Ovary (tissue), 9 donors: ENCODE data around the gene VILL. TPM values are rescaled to one million over a fixed set of nuclear protein-coding genes. Genes with fewer than 3 reads are reported as not detected.

ENCODE experiments used
- DNase-seq, 5 donors: peaks; one replicate each; pipeline ENCODE4 v3.0.0-alpha.2; 2019 to 2020
- H3K27ac ChIP-seq, 2 donors: fragments of 200-600 bp; one replicate each; pipeline versions ENCODE4 v1.5.1 to v1.8.0; 2019 to 2022
- H3K27me3 ChIP-seq: fragments of 200-600 bp; one replicate; pipeline ENCODE4 v1.8.0; 2022
- H3K36me3 ChIP-seq: fragments of 200-600 bp; sonication (generic); one replicate; pipeline ENCODE4 v1.5.1; 2019
- H3K4me1 ChIP-seq: one replicate; pipeline ENCODE4 v1.8.1; 2013; ENCODE audit warnings: mild to moderate bottlenecking, moderate library complexity; ENCODE audit not compliant: insufficient read depth
- H3K4me3 ChIP-seq: fragments of 200-600 bp; sonication (generic); one replicate; pipeline ENCODE4 v1.5.1; 2017
- H3K9me3 ChIP-seq, 2 donors: fragments of 200-600 bp in 1 of 2; sonication (generic) in 1 of 2; one replicate each; pipeline versions ENCODE4 v1.5.1 to v1.8.1; 2013 to 2019; ENCODE audit warnings: mild to moderate bottlenecking in 1 of 2, moderate library complexity in 1 of 2
- EP300 ChIP-seq: sonication (generic); formaldehyde crosslinking; IDR thresholded peaks from one replicate; pipeline ENCODE4 v1.6.1; 2017; ENCODE audit warnings: antibody characterized with exemption
- POLR2A ChIP-seq: fragments of 450-650 bp; IDR thresholded peaks from one replicate; pipeline ENCODE4 v1.6.1; 2017; ENCODE audit warnings: antibody characterized with exemption, mild to moderate bottlenecking, moderate library complexity
- WGBS, 3 donors: extraction: QIAGEN DNeasy Blood & Tissue Kit in 1 of 3; methylation state at CpG; one replicate each; pipeline versions ENCODE4 v1.1.5 to v1.1.7; 2013 to 2017; 5-methylcytosine and 5-hydroxymethylcytosine counted together
- intact Hi-C, 4 donors: fragments of 100-400 bp; cut with DNase I; formaldehyde crosslinking; loops; one replicate each; pipeline versions ENCODE4 v1.11.0 to v1.15.1; 2022 to 2023
- polyA plus RNA-seq, 2 donors: library from polyadenylated mRNA; stranded (reverse); fragments of 200-250 nt in 1 of 2; fragments of 350-450 nt in 1 of 2; fragmentation: Illumina TruSeq in 1 of 2; extraction: RNeasy Lipid Tissue Mini Kit (QIAGEN cat#74804) in 1 of 2; gene quantifications; one replicate each; pipeline ENCODE4 v1.2.3, GENCODE V29; 2013 to 2014
- total RNA-seq, 7 donors: library from RNA; depleted of rRNA in 2 of 7; stranded (reverse); fragments of >200 nt in 2 of 7; fragmentation: NEBNext Ultra II Directional in 3 of 7; extraction: Animal tissue kit (Norgen Biotek cat#: 25700) in 3 of 7; gene quantifications; one replicate each; pipeline versions ENCODE4 v1.1.0 to v1.2.4, GENCODE V29; 2016 to 2023
- TF ChIP-seq, protein P1 (sequence below), 3 donors: fragments of 450-650 bp in 2 of 3; fragments of 200-600 bp in 1 of 3; IDR thresholded peaks; one replicate each; pipeline versions ENCODE4 v1.5.1 to v1.8.0; 2016 to 2022; ENCODE audit warnings: antibody characterized with exemption in 3 of 3, mild to moderate bottlenecking in 1 of 3
- donor health status: DM: no; HTN: no; CAD: no; lungs with moderate emphysema.
- donor health status: DM: no; HTN: no; CAD: no.
- donor health status: Bipolar disorder and iron deficiency.
- donor health status: DM: yes; HTN: yes; CAD: no.
- donor health status: DM: no; HTN: no; CAD: no.
- donor health status: DM: yes; HTN: yes; CAD: no.

VILL gene
- total and polyA plus RNA-seq, 9 donors, result 4.8 to 13.2 (median 8.8) TPM

GRCh38 chr3:37996785-37997301 is 6.3 kb downstream of the VILL start:
- no peak overlapping the region for H3K27ac ChIP-seq
- H3K27me3 ChIP-seq, result no peaks in the 10 kb centered on the region
- TF ChIP-seq EP300, result no peak
- TF ChIP-seq, protein P1, sequence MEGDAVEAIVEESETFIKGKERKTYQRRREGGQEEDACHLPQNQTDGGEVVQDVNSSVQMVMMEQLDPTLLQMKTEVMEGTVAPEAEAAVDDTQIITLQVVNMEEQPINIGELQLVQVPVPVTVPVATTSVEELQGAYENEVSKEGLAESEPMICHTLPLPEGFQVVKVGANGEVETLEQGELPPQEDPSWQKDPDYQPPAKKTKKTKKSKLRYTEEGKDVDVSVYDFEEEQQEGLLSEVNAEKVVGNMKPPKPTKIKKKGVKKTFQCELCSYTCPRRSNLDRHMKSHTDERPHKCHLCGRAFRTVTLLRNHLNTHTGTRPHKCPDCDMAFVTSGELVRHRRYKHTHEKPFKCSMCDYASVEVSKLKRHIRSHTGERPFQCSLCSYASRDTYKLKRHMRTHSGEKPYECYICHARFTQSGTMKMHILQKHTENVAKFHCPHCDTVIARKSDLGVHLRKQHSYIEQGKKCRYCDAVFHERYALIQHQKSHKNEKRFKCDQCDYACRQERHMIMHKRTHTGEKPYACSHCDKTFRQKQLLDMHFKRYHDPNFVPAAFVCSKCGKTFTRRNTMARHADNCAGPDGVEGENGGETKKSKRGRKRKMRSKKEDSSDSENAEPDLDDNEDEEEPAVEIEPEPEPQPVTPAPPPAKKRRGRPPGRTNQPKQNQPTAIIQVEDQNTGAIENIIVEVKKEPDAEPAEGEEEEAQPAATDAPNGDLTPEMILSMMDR (IDR thresholded peaks at IDR 0.05), result peak; percentile 60 to 86 (median 83)
- intact Hi-C loops, result no loop called here
- WGBS, 3 donors, result 46 to 48% (median 47%) methylated on average over 7 of the region's 7 CpGs
- peak; percentile 63 to 79 (median 77) for DNase-seq
- H3K9me3 ChIP-seq, result no peaks in the 10 kb centered on the region
- no peaks in the 10 kb centered on the region for H3K36me3 ChIP-seq
- no peak overlapping the region for H3K4me3 ChIP-seq
- H3K4me1 ChIP-seq, result peaks cover 8% of the 10 kb centered on the region

GRCh38 chr3:37997342-37997741 is 6.8 kb downstream of the VILL start:
- peak in 3 of 5 donors; percentile 42 to 49 (median 46) for DNase-seq
- Histone ChIP-seq H3K27ac (no peak overlapping the region), H3K4me3 (no peak overlapping the region), H3K4me1 (peaks cover 8% of the 10 kb centered on the region), H3K27me3 (no peaks in the 10 kb centered on the region), H3K9me3 (no peaks in the 10 kb centered on the region), H3K36me3 (no peaks in the 10 kb centered on the region)
- no peak for TF ChIP-seq EP300
- no peak for TF ChIP-seq POLR2A
- TF ChIP-seq, protein P1 (IDR thresholded peaks at IDR 0.05), result no peak
- 91 to 92% (median 92%) methylated on average over 10 of the region's 10 CpGs for WGBS, 3 donors
- intact Hi-C loops, result no loop called here

DNA sequence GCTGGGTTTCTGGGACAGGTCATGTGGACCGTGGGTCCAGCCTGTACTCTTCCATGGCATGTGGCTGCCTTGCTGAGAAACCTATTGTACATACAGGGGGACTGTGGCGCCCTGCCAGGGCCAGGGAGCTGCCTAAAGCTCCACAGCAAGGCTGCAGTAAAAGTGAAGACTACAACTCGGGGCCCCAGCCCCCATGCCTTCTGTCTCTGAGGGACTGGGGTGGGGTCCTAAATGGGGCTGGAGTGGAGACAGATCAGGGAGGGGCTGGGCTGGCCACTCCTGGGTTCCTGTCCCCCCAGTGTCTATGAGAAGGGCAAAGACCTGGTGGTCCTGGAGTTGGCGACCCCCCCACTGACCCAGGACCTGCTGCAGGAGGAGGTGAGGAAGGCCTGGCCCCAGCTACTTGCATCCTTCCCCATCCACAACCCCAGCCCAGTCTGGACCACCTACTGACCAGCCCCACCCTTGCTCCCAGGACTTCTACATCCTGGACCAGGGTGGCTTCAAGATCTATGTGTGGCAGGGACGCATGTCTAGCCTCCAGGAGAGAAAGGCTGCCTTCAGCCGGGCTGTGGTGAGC is 7.3 kb downstream of the VILL start:
- Histone ChIP-seq H3K27ac (peak overlapping the region; percentile 22 to 34), H3K27me3 (no peaks in the 10 kb centered on the region), H3K4me1 (peaks cover 8% of the 10 kb centered on the region), H3K36me3 (no peaks in the 10 kb centered on the region), H3K4me3 (no peak overlapping the region), H3K9me3 (no peaks in the 10 kb centered on the region)
- 86 to 89% (median 88%) methylated on average over 6 of the region's 6 CpGs for WGBS, 3 donors
- DNase-seq, result peak in 4 of 5 donors; percentile 40 to 65 (median 64)
- intact Hi-C loops, result no loop called here
- no peak for TF ChIP-seq EP300
- no peak for TF ChIP-seq POLR2A
- TF ChIP-seq, protein P1 (IDR thresholded peaks at IDR 0.05), result no peak

DNA sequence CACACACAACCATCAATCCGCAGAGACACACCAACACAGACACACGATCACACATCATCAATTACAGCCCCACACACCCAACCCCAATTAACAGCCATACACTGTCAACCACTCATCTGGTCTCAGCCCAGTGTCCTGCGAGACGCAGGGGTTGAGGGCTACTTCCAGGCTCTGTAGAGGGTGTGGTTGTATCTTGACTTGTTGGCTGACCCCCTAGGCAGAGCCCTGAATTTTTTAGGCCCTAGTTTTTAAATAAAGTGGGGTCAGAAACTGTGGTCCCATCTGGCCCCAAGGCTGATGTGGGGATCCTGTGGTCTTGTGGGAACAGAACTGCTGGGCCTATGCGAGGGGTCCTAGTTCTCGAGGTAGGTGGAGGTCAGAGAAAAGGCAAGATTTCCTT is 9.2 kb downstream of the VILL start:
- TF ChIP-seq POLR2A, result no peak
- TF ChIP-seq EP300, result no peak
- TF ChIP-seq, protein P1 (IDR thresholded peaks at IDR 0.05), result no peak
- H3K4me1 ChIP-seq, result peaks cover 7% of the 10 kb centered on the region
- H3K4me3 ChIP-seq, result no peak overlapping the region
- H3K9me3 ChIP-seq, result no peaks in the 10 kb centered on the region
- no peaks in the 10 kb centered on the region for H3K27me3 ChIP-seq
- DNase-seq, result peak in 3 of 5 donors; percentile 17 to 31 (median 19)
- 77 to 89% (median 88%) methylated on average over 6 of the region's 6 CpGs for WGBS, 3 donors
- no peaks in the 10 kb centered on the region for H3K36me3 ChIP-seq
- intact Hi-C loops, result loop anchor here in 2 of 4 donors (10.0 kb wide), 2 partner anchors 135 to 145 kb away; partner anchors contain the start of genes ACAA1 (in 1 of the 2) and MYD88 (in 1 of the 2)
- H3K27ac ChIP-seq, result no peak overlapping the region
